Transverse colon (tissue), 4 donors: ENCODE data around the gene TMEM101.

Source experiments
- EP300 ChIP-seq: sonication (generic); formaldehyde crosslinking; IDR thresholded peaks from one replicate; pipeline ENCODE4 v1.6.1; 2017; ENCODE audit warnings: antibody characterized with exemption, low read depth
- POLR2A ChIP-seq: fragments of 450-650 bp; IDR thresholded peaks from one replicate; pipeline ENCODE4 v1.6.1; 2016; ENCODE audit warnings: antibody characterized with exemption, mild to moderate bottlenecking, moderate library complexity
- POLR2AphosphoS5 ChIP-seq, 3 donors: sonication (generic); formaldehyde crosslinking; IDR thresholded peaks; one replicate each; pipeline ENCODE4 v1.6.1; 2016; ENCODE audit warnings: antibody characterized with exemption in 3 of 3
- TF ChIP-seq, protein P1 (sequence below), 5 experiments: fragments of 200-600 bp in 3 of 5; fragments of 450-650 bp in 2 of 5; sonication (generic) in 3 of 5; IDR thresholded peaks; 1 replicate in 2 of 5; 2 replicates in 3 of 5; pipeline ENCODE4 v1.5.1; 2016 to 2017; ENCODE audit warnings: antibody characterized with exemption in 5 of 5, inconsistent platforms in 3 of 5, mild to moderate bottlenecking in 2 of 5, moderate library complexity in 1 of 5

DNA sequence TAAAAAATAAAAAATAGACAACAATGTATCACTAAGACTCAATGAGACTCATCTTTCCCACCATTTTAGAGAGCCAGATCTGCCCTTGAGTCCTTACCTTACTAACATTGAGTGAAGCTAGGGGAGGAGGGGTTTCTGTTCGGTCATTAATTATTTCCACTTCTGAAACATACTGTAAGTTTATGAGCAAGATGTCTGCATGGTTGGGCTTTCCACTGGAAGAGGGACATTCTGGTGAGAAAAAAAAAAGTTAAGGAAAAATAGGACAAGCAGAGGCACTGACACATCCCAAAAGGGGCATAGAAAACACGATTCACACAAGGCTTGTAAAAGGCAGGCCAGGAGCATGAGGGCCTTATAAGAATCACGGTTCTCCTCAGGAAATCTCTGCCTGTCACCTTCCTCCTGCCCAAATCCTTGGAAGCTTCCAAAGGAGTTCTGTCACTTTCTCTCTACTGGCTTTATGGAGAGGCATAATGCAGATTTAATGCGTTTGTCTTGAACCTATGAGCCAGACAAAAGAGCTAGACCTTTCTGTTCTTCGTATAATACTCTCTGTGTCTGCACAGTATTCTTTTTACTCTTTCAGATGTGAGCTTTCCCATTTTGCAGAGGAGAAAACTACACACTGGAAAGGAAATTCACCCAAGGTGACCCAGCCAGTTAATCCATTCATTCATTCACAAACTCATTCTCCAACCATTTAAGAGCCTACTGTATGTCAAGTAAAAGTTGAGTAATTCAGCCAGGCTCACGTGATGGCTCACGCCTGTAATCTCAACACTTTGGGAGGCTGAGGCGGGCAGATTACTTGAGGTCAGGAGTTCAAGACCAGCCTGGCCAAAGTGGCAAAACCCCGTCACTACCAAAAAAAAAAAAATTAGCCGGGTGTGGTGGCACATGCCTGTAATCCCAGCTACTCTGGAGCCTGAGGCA, 49.2 kb upstream of the TMEM101 start:
- TF ChIP-seq, protein P1, sequence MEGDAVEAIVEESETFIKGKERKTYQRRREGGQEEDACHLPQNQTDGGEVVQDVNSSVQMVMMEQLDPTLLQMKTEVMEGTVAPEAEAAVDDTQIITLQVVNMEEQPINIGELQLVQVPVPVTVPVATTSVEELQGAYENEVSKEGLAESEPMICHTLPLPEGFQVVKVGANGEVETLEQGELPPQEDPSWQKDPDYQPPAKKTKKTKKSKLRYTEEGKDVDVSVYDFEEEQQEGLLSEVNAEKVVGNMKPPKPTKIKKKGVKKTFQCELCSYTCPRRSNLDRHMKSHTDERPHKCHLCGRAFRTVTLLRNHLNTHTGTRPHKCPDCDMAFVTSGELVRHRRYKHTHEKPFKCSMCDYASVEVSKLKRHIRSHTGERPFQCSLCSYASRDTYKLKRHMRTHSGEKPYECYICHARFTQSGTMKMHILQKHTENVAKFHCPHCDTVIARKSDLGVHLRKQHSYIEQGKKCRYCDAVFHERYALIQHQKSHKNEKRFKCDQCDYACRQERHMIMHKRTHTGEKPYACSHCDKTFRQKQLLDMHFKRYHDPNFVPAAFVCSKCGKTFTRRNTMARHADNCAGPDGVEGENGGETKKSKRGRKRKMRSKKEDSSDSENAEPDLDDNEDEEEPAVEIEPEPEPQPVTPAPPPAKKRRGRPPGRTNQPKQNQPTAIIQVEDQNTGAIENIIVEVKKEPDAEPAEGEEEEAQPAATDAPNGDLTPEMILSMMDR (IDR thresholded peaks at IDR 0.05), result no peak
- TF ChIP-seq EP300 (no peak), POLR2AphosphoS5 (IDR thresholded peaks at IDR 0.05) (no peak), POLR2A (no peak)
